ENCODE results near the gene DLGAP1. TPM values are rescaled to one million over a fixed set of nuclear protein-coding genes. Genes with fewer than 3 reads are reported as not detected.

The DLGAP1 gene
- total and polyA plus RNA-seq, 2 experiments from 2014 or later = 0.13 to 0.22 TPM

DNA sequence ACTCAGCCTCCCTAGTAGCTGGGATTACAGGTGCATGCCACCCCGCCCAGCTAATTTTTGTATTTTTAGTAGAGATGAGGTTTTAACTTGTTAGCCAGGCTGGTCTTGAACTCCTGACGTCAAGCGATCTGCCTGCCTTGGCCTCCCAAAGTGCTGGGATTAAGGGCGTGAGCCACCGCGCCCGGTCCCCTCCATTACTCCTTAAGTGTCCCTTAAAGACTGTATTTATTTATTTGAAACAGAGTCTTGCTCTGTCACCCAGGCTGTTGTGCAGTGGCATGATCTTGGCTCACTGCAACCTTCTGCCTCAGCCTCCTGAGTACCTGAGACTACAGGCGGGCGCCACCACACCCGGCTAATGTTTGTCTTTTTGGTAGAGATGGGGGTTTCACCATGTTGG, 856.5 kb downstream of the DLGAP1 start:
- Histone ChIP-seq H4K20me1 (ENCODE audit: insufficient read depth) (no peaks in the 10 kb centered on the region), H3K9me2 (ENCODE audit: insufficient read depth) (no peaks in the 10 kb centered on the region), H3K9me3 (ENCODE audit: low read depth) (no peaks in the 10 kb centered on the region), H3K79me2 (ENCODE audit: insufficient read depth) (peaks cover 38% of the 10 kb centered on the region), H3K36me3 (ENCODE audit: low read depth) (no peaks in the 10 kb centered on the region), H3F3A (ENCODE audit: insufficient read depth) (peaks cover 55% of the 10 kb centered on the region), H3K27ac (no peak overlapping the region), H2AFZ (no peak overlapping the region), H3K27me3 (replicated peaks; ENCODE audit: insufficient read depth) (no peaks in the 10 kb centered on the region), H3K4me3 (no peak overlapping the region), H3K9ac (no peak overlapping the region), H3K4me2 (ENCODE audit: unreplicated experiment) (no peak overlapping the region), H3K4me1 (ENCODE audit: insufficient read depth) (peaks cover 46% of the 10 kb centered on the region)
- WGBS, 2 experiments (ENCODE audit: low coverage in 1 of 2, low lambda C conversion rate in 2 of 2, missing lambda C conversion rate in 2 of 2) = 97 to 98% methylated on average over 10 of the region's 10 CpGs
- in situ Hi-C loops (cut with MboI) = loop anchor here (10.0 kb wide), 1 partner anchor 66 kb away; no protein-coding TSS in a partner anchor
- DNase-seq = no peak
- TF ChIP-seq EZH2phosphoT487 (IDR thresholded peaks at IDR 0.05; ENCODE audit: insufficient read depth, low read depth) (no peak), EZH2 (IDR thresholded peaks at IDR 0.05; ENCODE audit: insufficient read depth, poor library complexity, severe bottlenecking) (no peak)

DNA sequence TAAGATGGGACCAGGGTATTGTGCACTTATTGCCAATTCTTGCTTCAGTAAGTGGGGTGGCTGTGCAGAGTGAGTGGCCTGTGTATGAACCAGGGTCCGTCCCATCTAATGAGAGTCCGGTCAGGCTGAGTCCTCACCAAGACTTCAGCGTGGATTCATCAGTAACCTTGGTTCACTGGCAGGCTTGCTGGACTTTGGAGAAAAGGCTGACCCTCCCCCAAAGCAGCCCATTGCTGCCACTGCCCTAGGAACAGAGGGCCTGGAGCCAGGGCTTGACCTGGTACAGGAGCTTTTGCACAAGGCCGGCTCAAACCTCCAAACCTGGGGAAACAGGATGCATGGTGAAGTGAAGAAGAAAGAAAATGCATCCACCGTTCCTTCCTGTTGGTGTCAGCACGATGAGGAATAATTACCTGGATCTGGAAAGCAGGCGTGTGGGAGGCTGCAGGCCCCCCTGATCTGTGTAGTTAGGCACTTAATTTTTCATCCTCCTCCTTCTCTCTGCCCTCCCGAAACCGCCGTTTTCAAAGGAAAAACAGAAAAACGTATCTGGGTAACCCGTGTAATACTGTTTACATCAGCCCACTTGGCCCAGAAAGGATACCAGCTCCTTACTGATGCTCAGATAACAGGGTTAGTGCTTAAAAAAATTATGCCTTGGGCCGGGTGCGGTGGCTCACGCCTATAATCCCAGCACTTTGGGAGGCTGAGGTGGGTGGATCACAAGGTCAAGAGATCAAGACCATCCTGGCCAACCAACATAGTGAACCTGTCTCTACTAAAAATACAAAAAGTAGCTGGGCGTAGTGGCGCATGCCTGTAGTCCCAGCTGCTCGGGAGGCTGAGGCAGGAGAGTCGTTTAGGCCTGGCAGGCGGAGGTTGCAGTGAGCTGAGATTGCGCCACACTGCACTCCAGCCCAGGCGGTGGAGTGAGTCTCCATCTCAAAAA, 857.4 kb downstream of the DLGAP1 start:
- H3K79me2 ChIP-seq (ENCODE audit: insufficient read depth) = peaks cover 38% of the 10 kb centered on the region
- 0 out of 2 replicates have a peak overlapping the region, but pooled peaks have one; percentile 99 for H3K9ac ChIP-seq
- H3K9me2 ChIP-seq (ENCODE audit: insufficient read depth) = no peaks in the 10 kb centered on the region
- H3K4me1 ChIP-seq (ENCODE audit: insufficient read depth) = peaks cover 48% of the 10 kb centered on the region
- H4K20me1 ChIP-seq (ENCODE audit: insufficient read depth) = no peaks in the 10 kb centered on the region
- no peaks in the 10 kb centered on the region for H3K36me3 ChIP-seq (ENCODE audit: low read depth)
- TF ChIP-seq EZH2 (IDR thresholded peaks at IDR 0.05; ENCODE audit: insufficient read depth, poor library complexity, severe bottlenecking) (no peak), EZH2phosphoT487 (IDR thresholded peaks at IDR 0.05; ENCODE audit: insufficient read depth, low read depth) (no peak)
- 94 to 97% methylated on average over 22 of the region's 22 CpGs for WGBS, 2 experiments (ENCODE audit: low coverage in 1 of 2, low lambda C conversion rate in 2 of 2, missing lambda C conversion rate in 2 of 2)
- peaks cover 56% of the 10 kb centered on the region for H3F3A ChIP-seq (ENCODE audit: insufficient read depth)
- H2AFZ ChIP-seq = no peak overlapping the region
- no peak overlapping the region for H3K4me2 ChIP-seq (ENCODE audit: unreplicated experiment)
- H3K27me3 ChIP-seq (replicated peaks; ENCODE audit: insufficient read depth) = no peaks in the 10 kb centered on the region
- in situ Hi-C loops (cut with MboI) = loop anchor here (10.0 kb wide), 1 partner anchor 67 kb away; no protein-coding TSS in a partner anchor
- H3K4me3 ChIP-seq = no peak overlapping the region
- DNase-seq = no peak
- 0 out of 2 replicates have a peak overlapping the region, but pooled peaks have one; percentile 100 for H3K27ac ChIP-seq
- no peaks in the 10 kb centered on the region for H3K9me3 ChIP-seq (ENCODE audit: low read depth)

DNA sequence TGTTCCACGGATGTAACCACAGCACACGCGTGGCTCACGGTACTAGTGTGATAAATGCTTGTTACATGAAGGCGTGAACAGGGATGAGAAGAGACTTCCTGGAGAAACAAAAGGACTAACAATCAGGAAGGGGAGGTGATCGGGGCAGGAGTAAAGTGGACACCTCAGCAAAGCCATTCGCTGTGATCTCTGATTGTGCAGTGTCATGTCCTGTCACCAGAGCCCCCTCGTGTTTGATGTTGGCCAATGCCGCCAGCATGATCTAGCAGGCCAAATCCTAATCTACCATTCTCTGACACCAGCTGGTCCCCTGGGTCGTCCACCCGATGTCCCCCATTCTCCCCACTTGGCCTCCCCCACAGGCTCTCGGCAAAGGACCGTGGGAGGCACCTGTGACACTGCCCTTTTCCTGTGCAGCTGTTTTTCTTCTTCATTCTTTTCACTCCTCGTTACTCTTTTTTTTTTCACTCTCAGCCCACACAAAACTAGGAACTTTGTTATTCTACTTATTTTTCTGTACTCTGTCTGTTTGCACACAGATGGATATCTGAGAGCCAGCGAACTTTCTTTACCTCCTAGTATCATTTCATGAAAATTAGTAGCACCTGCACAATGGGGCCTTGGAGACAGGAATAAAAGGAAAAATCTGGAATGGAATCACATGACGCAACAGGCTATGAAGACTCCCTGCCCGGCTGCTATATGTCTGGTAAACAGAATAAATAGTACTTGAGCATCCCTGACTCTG, 858.3 kb downstream of the DLGAP1 start:
- no peak overlapping the region for H2AFZ ChIP-seq
- H3F3A ChIP-seq (ENCODE audit: insufficient read depth) = peaks cover 58% of the 10 kb centered on the region
- no peak for DNase-seq
- WGBS, 2 experiments (ENCODE audit: low coverage in 1 of 2, low lambda C conversion rate in 2 of 2, missing lambda C conversion rate in 2 of 2) = 74 to 76% methylated on average over 17 of the region's 17 CpGs
- 0 out of 2 replicates have a peak overlapping the region, but pooled peaks have one; percentile 86 for H3K4me3 ChIP-seq
- H3K27ac ChIP-seq = peak overlapping the region; percentile 100
- peaks cover 38% of the 10 kb centered on the region for H3K79me2 ChIP-seq (ENCODE audit: insufficient read depth)
- no peaks in the 10 kb centered on the region for H3K9me3 ChIP-seq (ENCODE audit: low read depth)
- H4K20me1 ChIP-seq (ENCODE audit: insufficient read depth) = no peaks in the 10 kb centered on the region
- H3K27me3 ChIP-seq (replicated peaks; ENCODE audit: insufficient read depth) = no peaks in the 10 kb centered on the region
- H3K4me2 ChIP-seq (ENCODE audit: unreplicated experiment) = peak overlapping the region; percentile 99
- peak overlapping the region; percentile 99 for H3K9ac ChIP-seq
- H3K4me1 ChIP-seq (ENCODE audit: insufficient read depth) = peaks cover 42% of the 10 kb centered on the region
- TF ChIP-seq EZH2phosphoT487 (IDR thresholded peaks at IDR 0.05; ENCODE audit: insufficient read depth, low read depth) (no peak), EZH2 (IDR thresholded peaks at IDR 0.05; ENCODE audit: insufficient read depth, poor library complexity, severe bottlenecking) (no peak)
- in situ Hi-C loops (cut with MboI) = loop anchor here (10.0 kb wide), 1 partner anchor 68 kb away; no protein-coding TSS in a partner anchor
- no peaks in the 10 kb centered on the region for H3K36me3 ChIP-seq (ENCODE audit: low read depth)
- H3K9me2 ChIP-seq (ENCODE audit: insufficient read depth) = no peaks in the 10 kb centered on the region

DNA sequence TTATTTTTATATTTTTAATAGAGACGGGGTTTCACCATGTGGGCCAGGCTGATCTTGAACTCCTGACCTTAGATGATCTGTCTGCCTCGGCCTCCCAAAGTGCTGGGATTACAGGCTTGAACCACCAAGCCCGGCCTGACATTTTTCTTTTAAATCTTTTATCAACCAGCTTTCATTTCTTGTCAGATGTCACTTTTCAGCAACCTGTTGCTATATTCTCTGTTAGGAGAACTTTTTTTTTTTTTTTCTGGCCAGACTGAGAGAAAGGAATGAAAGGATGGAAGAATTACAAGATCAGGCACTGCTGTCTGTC, 858.8 kb downstream of the DLGAP1 start:
- peaks cover 38% of the 10 kb centered on the region for H3K79me2 ChIP-seq (ENCODE audit: insufficient read depth)
- WGBS, 2 experiments (ENCODE audit: low coverage in 1 of 2, low lambda C conversion rate in 2 of 2, missing lambda C conversion rate in 2 of 2) = 58 to 64% methylated on average over 3 of the region's 3 CpGs
- H4K20me1 ChIP-seq (ENCODE audit: insufficient read depth) = no peaks in the 10 kb centered on the region
- peak overlapping the region; percentile 86 for H3K4me3 ChIP-seq
- H2AFZ ChIP-seq = no peak overlapping the region
- peaks cover 59% of the 10 kb centered on the region for H3F3A ChIP-seq (ENCODE audit: insufficient read depth)
- H3K36me3 ChIP-seq (ENCODE audit: low read depth) = no peaks in the 10 kb centered on the region
- in situ Hi-C loops (cut with MboI) = loop anchor here (10.0 kb wide), 1 partner anchor 69 kb away; no protein-coding TSS in a partner anchor
- peak overlapping the region; percentile 100 for H3K27ac ChIP-seq
- H3K4me1 ChIP-seq (ENCODE audit: insufficient read depth) = peaks cover 42% of the 10 kb centered on the region
- no peaks in the 10 kb centered on the region for H3K9me2 ChIP-seq (ENCODE audit: insufficient read depth)
- H3K9ac ChIP-seq = peak overlapping the region; percentile 99
- H3K9me3 ChIP-seq (ENCODE audit: low read depth) = no peaks in the 10 kb centered on the region
- TF ChIP-seq EZH2phosphoT487 (IDR thresholded peaks at IDR 0.05; ENCODE audit: insufficient read depth, low read depth) (no peak), EZH2 (IDR thresholded peaks at IDR 0.05; ENCODE audit: insufficient read depth, poor library complexity, severe bottlenecking) (no peak)
- DNase-seq = no peak
- no peaks in the 10 kb centered on the region for H3K27me3 ChIP-seq (replicated peaks; ENCODE audit: insufficient read depth)
- peak overlapping the region; percentile 99 for H3K4me2 ChIP-seq (ENCODE audit: unreplicated experiment)
